ENCODE data around the gene SDF4.

DNA sequence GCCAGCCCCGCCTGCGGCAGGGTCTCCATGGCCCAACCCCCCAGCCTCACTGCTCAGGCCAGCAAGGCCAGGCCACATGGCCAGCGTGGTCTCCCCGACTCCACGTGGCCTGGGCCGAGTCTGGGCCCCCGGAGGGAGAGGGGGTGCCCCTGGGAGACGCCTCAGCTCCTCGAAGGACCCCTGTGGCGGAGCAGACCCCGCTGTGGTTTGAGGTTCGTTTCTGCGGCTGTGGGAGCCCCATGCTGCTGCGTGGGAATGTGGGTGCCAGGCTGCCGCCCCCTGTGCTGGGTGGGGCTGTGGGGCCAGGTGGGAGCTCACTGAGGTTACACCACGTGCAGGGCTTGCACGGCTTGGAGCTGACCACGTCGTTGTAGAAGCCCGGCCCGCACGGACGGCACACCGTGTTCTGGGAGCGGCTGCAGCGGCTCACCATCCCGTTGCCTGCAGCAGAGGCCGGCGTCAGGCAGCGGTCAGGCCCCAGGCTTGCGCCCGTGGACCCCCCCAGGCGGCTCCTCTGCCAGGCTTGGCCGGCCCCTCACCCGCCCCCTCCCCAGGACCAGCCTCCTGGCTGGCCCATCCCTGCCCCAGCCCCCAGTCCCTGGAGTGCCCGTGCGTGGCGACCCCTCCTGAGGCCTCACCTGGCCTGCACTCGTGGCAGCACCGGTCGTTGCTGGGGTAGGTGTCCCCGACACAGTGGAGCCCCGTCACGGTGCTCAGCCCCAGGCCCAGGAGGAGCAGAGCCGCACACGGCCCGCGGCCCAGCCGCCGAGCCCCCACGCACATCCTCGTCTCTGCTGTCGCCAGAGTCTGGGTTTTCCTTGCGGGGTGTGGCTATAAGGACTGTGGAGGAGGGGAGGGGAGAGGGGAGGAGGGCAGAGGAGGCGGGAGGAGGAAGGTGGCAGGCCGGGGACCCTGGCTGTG, 18.2 kb downstream of the SDF4 start, which contains the start of gene TNFRSF4:
- TF ChIP-seq, protein P1, sequence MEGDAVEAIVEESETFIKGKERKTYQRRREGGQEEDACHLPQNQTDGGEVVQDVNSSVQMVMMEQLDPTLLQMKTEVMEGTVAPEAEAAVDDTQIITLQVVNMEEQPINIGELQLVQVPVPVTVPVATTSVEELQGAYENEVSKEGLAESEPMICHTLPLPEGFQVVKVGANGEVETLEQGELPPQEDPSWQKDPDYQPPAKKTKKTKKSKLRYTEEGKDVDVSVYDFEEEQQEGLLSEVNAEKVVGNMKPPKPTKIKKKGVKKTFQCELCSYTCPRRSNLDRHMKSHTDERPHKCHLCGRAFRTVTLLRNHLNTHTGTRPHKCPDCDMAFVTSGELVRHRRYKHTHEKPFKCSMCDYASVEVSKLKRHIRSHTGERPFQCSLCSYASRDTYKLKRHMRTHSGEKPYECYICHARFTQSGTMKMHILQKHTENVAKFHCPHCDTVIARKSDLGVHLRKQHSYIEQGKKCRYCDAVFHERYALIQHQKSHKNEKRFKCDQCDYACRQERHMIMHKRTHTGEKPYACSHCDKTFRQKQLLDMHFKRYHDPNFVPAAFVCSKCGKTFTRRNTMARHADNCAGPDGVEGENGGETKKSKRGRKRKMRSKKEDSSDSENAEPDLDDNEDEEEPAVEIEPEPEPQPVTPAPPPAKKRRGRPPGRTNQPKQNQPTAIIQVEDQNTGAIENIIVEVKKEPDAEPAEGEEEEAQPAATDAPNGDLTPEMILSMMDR (IDR thresholded peaks at IDR 0.05; ENCODE audit: low read depth, low read length) = no peak
- no peak for TF ChIP-seq EZH2phosphoT487 (IDR thresholded peaks at IDR 0.05; ENCODE audit: low read depth)

Measured in OCI-LY3 (cell line).